Middle frontal gyrus (tissue), 1 donor: ENCODE data around the gene CD3D.

Experiments used
- DNase-seq: peaks from one replicate; pipeline ENCODE4 v3.0.0-alpha.2; 2015; ENCODE audit warnings: low spot score; ENCODE audit errors: extremely low spot score

Gene CD3D

DNA sequence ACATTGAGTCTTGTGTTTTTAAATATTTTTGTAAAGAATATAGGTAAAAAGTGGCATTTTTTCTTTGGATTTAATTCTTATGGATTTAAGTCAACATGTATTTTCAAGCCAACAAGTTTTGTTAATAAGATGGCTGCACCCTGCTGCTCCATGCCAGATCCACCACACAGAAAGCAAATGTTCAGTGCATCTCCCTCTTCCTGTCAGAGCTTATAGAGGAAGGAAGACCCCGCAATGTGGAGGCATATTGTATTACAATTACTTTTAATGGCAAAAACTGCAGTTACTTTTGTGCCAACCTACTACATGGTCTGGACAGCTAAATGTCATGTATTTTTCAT lies 38.3 kb downstream of the CD3D start:
- DNase-seq: no peak

DNA sequence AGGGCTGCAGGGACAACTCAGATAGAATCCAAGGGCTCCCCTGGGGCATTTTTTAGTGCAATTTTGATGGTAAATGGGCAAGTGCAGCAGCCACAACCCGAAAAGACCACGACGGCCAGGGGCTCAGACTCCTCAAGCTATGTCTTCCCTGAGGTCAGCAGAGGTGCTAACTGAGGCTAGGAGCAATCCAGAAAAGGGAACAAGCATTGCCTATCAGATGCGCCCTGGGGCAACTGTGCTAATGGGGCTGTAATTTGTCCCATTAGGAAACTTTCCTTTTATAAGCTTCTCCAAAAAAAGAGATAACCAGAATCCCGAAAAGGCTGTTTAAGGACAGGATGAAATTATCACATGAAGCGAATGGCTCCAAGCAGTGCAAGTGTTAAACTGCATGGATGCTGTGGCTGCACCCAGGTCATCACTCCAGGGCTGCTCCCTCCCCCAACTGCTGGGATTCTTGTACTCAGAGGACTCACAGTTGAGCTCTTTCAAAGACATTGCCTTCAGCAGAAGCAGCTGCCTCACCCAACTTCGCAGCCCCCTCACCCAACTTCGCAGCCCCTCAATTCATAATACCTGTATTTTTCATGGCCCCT lies 40.8 kb downstream of the CD3D start:
- DNase-seq: no peak

DNA sequence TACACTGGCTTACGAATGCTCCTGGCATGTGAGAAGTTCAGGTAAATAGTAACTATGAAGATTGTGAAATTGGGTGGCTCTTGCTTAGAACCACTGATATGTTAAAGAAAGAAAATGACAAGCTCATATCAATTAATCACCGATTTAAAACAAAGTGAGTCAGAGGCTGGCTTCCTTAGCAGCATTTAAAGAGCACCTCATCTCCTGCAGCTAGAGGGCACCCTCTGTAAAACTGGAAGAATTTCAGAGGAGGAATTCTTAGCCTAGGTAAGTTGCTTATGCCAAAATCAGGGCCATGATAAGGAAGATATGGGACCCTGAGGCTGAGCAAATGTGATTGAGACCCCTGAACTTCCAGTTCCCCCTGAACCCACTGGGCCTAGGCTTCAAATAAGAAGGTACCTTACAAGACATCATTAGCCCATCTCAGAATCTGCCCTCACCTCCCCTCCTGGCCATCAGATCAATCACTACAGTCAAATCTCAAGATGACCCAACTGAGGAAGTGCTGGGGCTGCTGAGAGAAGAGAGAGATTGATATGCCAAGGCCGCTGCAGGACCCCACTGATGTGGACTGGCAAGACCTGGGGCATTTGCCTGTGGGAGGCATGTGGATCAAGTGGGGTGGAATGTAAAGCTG lies 46.6 kb downstream of the CD3D start:
- no peak for DNase-seq

DNA sequence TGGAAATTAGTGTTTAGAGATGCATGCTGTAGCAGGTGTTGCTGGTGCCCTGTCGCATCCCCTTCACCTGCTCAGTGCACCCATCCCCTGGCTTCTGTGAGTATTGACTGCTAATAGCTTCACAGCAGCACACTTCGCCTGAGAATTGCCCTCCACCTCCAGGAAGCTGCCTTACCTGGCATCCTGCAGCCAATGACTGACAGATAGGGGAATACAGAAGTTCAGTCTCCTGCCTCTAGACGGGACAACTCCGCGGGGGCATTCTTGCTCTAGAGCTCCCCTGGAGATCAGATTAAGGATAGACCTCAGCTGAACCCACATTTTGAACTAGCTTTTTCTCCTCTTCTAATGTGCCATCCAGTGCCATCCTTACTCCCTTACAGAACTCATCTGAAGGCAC lies 47.3 kb downstream of the CD3D start:
- no peak for DNase-seq

DNA sequence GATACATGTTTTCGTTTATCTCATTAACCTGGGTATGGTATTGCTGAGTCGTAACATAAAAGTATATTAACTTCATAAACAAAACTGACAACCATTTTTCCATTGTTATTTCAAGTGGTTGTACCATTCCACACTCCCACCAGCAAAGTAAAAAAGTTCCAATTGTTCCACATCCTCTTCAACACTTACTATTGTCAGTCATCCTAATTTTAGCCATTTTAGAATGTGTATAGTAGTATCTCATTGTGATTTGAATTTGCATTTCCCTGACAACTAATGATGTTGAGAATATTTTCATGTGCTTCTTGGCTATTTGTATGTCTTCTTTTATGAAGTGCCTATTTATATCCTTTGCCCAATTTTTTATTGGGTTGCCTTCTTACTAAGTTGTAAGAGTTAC lies 48.5 kb downstream of the CD3D start:
- no peak for DNase-seq

DNA sequence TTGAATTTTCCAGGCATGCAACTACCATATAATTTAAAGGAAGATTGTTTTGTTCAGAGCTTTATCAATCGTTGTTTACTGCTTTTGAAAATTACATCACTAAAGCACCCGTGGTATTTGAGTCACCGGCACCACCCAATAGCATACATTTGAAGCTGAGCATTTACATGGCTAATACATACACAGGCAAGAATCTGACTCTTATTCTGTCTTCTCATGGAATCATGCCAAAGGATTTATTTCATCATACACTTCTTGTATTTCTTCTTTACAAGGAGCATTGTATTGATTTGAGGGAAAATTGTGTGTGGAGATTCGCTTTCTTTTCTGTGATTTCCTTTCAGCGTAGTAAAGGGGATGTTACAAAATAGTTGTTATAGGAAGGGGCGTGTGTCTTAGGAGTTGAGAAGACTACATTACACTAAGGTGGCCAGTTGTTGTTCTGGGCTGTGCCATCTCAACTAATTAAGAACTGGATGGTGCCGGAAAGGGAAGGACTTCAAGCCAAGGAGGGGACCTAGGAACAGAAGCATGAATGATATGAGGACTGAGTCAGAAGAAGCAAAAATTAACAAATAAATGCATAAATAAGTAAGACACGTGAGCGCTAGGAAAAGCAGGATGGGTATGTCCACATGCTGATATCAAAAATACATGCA lies 50.9 kb downstream of the CD3D start:
- DNase-seq: no peak

DNA sequence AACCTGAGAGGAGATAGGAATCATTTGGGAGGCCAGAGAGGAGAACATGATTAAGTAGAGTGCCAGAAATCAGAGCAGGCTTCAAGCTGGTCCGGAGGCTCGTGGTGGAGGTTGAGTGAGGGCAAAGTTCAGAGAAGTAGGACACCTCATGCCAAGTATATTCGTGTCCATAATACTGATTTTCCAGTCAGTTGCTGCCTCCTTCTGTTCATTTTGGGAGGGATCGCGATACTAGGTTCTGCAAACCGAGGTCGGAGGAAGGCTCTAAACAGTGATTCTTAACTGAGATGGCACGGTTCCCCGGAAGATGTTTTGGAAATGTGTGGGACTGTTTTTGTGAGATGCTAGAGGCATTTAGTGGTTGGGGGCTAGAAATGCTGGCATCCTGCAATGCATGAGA lies 51.6 kb downstream of the CD3D start:
- no peak for DNase-seq

DNA sequence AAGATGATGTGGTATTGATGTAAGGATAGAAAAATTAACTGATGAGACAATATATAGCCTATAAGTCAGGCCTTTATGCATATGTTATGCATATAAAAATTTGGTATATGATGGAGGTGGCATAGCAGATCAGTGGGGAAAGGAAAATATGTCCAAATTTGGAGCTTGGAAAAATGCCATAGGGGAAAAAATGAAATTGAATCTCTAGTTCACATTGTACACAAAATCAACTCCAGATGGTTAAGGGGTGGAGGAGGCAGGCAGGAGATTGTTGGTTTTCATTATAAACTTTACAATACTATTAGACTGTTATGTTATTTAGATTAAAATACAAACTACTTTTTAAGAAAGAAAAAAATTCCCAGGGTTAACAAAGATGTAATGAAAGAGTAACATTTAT lies 53.1 kb downstream of the CD3D start:
- no peak for DNase-seq
